Adrenal gland (tissue), 12 donors: ENCODE data around the gene PUSL1. TPM values are rescaled to one million over a fixed set of nuclear protein-coding genes. Genes with fewer than 3 reads are reported as not detected.

Experiments used
- DNase-seq, 7 donors: peaks; one replicate each; pipeline ENCODE4 v3.0.0-alpha.2; 2019 to 2020
- H3K27ac ChIP-seq, 5 donors: fragments of 200-600 bp; sonication (generic) in 4 of 5; 1 replicate in 3 of 5; 2 replicates in 2 of 5; pipeline versions ENCODE4 v1.5.1 to v1.8.0; 2016 to 2020; ENCODE audit warnings: mild to moderate bottlenecking in 1 of 5
- H3K27me3 ChIP-seq: fragments of 200-600 bp; 2 replicates; pipeline ENCODE4 v1.8.0; 2021
- H3K36me3 ChIP-seq, 2 donors: fragments of 200-600 bp; replicated peaks in 1 of 2; 1 replicate in 1 of 2; 2 replicates in 1 of 2; pipeline versions ENCODE4 v1.5.1 to v1.8.0; 2018 to 2022
- H3K4me1 ChIP-seq, 2 donors: fragments of 200-600 bp; replicated peaks in 1 of 2; 1 replicate in 1 of 2; 2 replicates in 1 of 2; pipeline versions ENCODE4 v1.5.1 to v1.8.0; 2018 to 2021
- H3K4me3 ChIP-seq, 4 donors: fragments of 200-600 bp; sonication (generic) in 3 of 4; one replicate each; pipeline ENCODE4 v1.5.1; 2016 to 2018
- H3K9me3 ChIP-seq, 3 donors: fragments of 200-600 bp; sonication (generic) in 1 of 3; replicated peaks in 1 of 3; 1 replicate in 2 of 3; 2 replicates in 1 of 3; pipeline versions ENCODE4 v1.5.1 to v1.8.0; 2016 to 2021
- POLR2A ChIP-seq, 2 donors: fragments of 450-650 bp; IDR thresholded peaks; one replicate each; pipeline ENCODE4 v1.6.1; 2017; ENCODE audit warnings: antibody characterized with exemption in 2 of 2, mild to moderate bottlenecking in 2 of 2, moderate library complexity in 1 of 2
- WGBS, 4 donors: extraction: QIAGEN DNeasy Blood & Tissue Kit in 2 of 4; methylation state at CpG; one replicate each; pipeline versions ENCODE4 v1.1.5 to v1.1.7; 2013 to 2017; 5-methylcytosine and 5-hydroxymethylcytosine counted together
- intact Hi-C, 2 donors: fragments of 100-400 bp; cut with DNase I; formaldehyde crosslinking; loops; one replicate each; pipeline versions ENCODE4 v1.14.1 to v1.15.0; 2022 to 2023
- polyA plus RNA-seq, 3 donors: library from polyadenylated mRNA; stranded (reverse); fragments of 200-250 nt in 2 of 3; fragments of 350-450 nt in 1 of 3; fragmentation: Illumina TruSeq in 1 of 3; extraction: RNeasy Lipid Tissue Mini Kit (QIAGEN cat#74804) in 1 of 3; gene quantifications; one replicate each; pipeline ENCODE4 v1.2.3, GENCODE V29; 2013 to 2014
- total RNA-seq, 9 donors: library from RNA; depleted of rRNA in 4 of 9; stranded (reverse); fragments of >200 nt in 4 of 9; fragments of 120-200 nt in 1 of 9; fragmentation: NEBNext Ultra II Directional in 1 of 9; extraction: Animal tissue kit (Norgen Biotek cat#: 25700) in 1 of 9; gene quantifications; one replicate each; pipeline versions ENCODE4 v1.1.0 to v1.2.4, GENCODE V29; 2013 to 2023
- TF ChIP-seq, protein P1 (sequence below), 6 experiments: fragments of 450-650 bp in 4 of 6; fragments of 200-600 bp in 2 of 6; sonication (generic) in 1 of 6; IDR thresholded peaks; 1 replicate in 5 of 6; 2 replicates in 1 of 6; pipeline versions ENCODE4 v1.5.1 to v1.8.0; 2016 to 2021; ENCODE audit warnings: antibody characterized with exemption in 6 of 6, mild to moderate bottlenecking in 2 of 6, moderate library complexity in 1 of 6
- donor health status: healthy with polysubstance abuse.
- donor health status: Bipolar disorder and iron deficiency.
- donor health status: DM: yes; HTN: yes; CAD: no.
- donor health status: DM: no; HTN: no; CAD: no.
- donor health status: DM: no; HTN: no; CAD: no.
- donor health status: DM: yes; HTN: yes; CAD: no.

Gene PUSL1
- total and polyA plus RNA-seq, 12 donors: 2.5 to 43.8 (median 26.1) TPM

DNA sequence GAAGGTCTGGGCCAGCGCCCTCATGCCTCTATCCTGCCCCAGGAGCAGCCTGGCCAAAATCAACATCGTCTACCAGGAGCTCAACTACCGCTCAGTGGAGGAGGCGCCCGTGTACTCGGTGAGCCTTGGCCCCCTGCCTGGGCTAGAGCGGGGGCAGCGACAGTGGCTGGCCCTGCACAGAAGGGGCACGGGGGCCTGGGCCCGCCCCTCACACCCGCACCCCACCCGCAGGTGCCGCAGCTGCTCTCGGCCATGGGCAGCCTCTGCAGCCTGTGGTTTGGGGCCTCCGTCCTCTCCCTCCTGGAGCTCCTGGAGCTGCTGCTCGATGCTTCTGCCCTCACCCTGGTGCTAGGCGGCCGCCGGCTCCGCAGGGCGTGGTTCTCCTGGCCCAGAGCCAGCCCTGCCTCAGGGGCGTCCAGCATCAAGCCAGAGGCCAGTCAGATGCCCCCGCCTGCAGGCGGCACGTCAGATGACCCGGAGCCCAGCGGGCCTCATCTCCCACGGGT is 17.3 kb upstream of the PUSL1 start:
- Histone ChIP-seq H3K9me3 (no peaks in the 10 kb centered on the region), H3K27ac (no peak overlapping the region), H3K4me1 (no peaks in the 10 kb centered on the region), H3K27me3 (peaks cover 4% of the 10 kb centered on the region), H3K36me3 (peaks cover 0 to 4% of the 10 kb centered on the region in 2 donors), H3K4me3 (no peak overlapping the region)
- 41 to 93% (median 52%) methylated on average over 3 to 28 of the region's 28 CpGs for WGBS, 4 donors
- peak in 1 of 7 donors; percentile 61 for DNase-seq
- no peak for TF ChIP-seq POLR2A (IDR thresholded peaks at IDR 0.05)
- TF ChIP-seq, protein P1, sequence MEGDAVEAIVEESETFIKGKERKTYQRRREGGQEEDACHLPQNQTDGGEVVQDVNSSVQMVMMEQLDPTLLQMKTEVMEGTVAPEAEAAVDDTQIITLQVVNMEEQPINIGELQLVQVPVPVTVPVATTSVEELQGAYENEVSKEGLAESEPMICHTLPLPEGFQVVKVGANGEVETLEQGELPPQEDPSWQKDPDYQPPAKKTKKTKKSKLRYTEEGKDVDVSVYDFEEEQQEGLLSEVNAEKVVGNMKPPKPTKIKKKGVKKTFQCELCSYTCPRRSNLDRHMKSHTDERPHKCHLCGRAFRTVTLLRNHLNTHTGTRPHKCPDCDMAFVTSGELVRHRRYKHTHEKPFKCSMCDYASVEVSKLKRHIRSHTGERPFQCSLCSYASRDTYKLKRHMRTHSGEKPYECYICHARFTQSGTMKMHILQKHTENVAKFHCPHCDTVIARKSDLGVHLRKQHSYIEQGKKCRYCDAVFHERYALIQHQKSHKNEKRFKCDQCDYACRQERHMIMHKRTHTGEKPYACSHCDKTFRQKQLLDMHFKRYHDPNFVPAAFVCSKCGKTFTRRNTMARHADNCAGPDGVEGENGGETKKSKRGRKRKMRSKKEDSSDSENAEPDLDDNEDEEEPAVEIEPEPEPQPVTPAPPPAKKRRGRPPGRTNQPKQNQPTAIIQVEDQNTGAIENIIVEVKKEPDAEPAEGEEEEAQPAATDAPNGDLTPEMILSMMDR (IDR thresholded peaks at IDR 0.05): no peak
- intact Hi-C loops: loop anchor here (2.0 to 10.0 kb wide), 3 partner anchors 164 to 306 kb away; partner anchors contain the start of gene PERM1 (in 1 of the 2)

DNA sequence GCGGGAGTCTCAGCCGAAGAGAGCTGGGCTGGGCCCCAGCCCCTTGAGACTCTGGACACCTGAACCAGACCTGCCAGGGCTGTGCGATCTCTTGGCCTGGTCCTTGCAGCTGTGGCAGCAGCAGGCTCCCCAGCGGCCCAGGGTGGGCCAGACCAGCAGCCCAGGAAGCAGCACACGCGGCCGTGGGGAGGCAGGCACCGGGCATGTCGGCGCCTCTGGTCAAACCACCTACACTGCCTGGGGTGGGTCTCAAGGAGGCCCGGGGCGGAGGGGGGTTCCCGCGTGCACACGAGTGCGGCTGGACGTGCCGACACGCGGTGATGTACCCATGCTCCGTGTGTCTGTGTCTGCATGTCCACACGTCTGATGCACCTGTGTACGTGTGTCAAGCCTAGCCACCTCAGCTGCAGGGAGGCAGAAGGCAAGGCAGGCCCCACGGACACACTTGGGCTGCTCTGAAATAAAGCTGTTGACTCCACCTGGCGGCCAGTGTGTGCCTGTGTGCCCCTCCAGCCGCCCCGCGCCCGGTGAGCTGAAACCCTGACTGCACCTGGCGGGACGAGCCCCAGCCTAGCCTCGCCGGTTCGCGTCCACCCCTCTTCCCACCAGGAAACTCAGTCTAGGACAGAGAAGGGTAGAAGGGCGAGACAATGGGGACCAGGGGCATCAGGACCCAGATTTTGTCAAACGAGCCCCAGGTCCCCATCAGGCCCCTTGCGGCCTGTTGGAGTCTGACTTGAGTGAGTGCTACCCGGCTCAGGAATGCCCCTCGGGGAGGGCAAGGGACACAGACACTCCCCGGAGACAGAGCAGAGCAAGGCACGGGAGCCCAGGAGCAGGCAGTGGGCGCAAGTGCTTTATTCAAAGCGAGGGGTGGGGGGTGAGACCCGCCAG is 16.6 kb upstream of the PUSL1 start:
- TF ChIP-seq, protein P1 (IDR thresholded peaks at IDR 0.05): peak; percentile 45 to 84 (median 71)
- TF ChIP-seq POLR2A (IDR thresholded peaks at IDR 0.05): no peak
- 33 to 52% (median 38%) methylated on average over 9 to 45 of the region's 45 CpGs for WGBS, 4 donors
- H3K36me3 ChIP-seq: peaks cover 0 to 4% of the 10 kb centered on the region in 2 donors
- H3K9me3 ChIP-seq: no peaks in the 10 kb centered on the region
- no peaks in the 10 kb centered on the region for H3K27me3 ChIP-seq
- H3K4me1 ChIP-seq: no peaks in the 10 kb centered on the region
- H3K27ac ChIP-seq: no peak overlapping the region
- DNase-seq: peak in 6 of 7 donors; percentile 71 to 90 (median 83)
- intact Hi-C loops: loop anchor here (2.0 to 10.0 kb wide), 3 partner anchors 165 to 307 kb away; partner anchors contain the start of gene PERM1 (in 1 of the 2)
- H3K4me3 ChIP-seq: no peak overlapping the region

DNA sequence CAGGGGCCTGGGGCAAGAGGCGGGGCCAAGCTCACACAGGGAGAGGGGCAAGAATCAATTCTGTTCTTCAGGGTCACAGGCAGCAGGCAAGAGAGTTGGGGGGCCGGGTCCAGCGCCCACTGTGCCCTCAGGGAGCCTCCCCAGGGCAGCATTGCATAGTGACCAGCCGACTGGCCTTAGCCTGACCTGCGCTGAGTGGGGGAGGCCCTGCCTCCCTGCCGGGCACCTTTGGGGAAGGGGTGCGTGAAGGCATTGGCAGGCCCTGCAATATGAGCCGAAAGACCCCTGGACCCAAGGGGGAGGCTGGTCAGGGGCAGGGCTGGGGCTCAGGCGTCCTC is 16.0 kb upstream of the PUSL1 start:
- WGBS, 4 donors: 76 to 86% (median 83%) methylated on average over 9 of the region's 9 CpGs
- peaks cover 0 to 4% of the 10 kb centered on the region in 2 donors for H3K36me3 ChIP-seq
- TF ChIP-seq POLR2A (IDR thresholded peaks at IDR 0.05): no peak
- TF ChIP-seq, protein P1 (IDR thresholded peaks at IDR 0.05): no peak
- no peak for DNase-seq
- H3K27ac ChIP-seq: no peak overlapping the region
- no peak overlapping the region for H3K4me3 ChIP-seq
- H3K4me1 ChIP-seq: no peaks in the 10 kb centered on the region
- intact Hi-C loops: loop anchor here in 1 of 2 donors (10.0 kb wide), 1 partner anchor 308 kb away; the partner anchor contains the start of gene PERM1
- H3K27me3 ChIP-seq: no peaks in the 10 kb centered on the region
- H3K9me3 ChIP-seq: no peaks in the 10 kb centered on the region

DNA sequence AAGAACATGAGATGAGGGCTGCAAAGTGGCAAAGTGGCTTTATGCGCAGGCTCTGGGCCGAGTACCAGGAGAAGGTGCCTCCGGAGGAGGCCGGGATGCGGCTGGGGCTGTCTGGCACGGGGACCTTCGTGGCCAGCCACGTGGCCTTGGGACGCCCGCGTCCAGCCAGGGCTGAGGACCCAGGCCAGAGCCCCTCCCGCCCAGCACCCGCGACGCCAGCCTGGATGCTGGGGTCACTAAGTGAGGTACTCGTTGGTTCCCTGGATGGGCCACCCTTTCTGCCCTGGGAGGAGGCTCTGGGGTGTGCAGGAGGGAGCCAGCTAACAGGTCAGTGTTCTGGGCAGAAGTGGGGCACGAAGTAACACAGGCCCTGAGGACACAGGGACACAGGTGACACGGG is 15.5 kb upstream of the PUSL1 start:
- peaks cover 0 to 7% of the 10 kb centered on the region in 2 donors for H3K36me3 ChIP-seq

More for the DNA sequence above, 15.5 kb upstream of the PUSL1 start:
- no peak for TF ChIP-seq POLR2A (IDR thresholded peaks at IDR 0.05)
- TF ChIP-seq, protein P1 (IDR thresholded peaks at IDR 0.05): no peak
- WGBS, 4 donors: 55 to 69% (median 65%) methylated on average over 8 to 18 of the region's 18 CpGs
- no peaks in the 10 kb centered on the region for H3K27me3 ChIP-seq
- no peak for DNase-seq
- no peak overlapping the region for H3K27ac ChIP-seq
- no peaks in the 10 kb centered on the region for H3K4me1 ChIP-seq
- H3K9me3 ChIP-seq: no peaks in the 10 kb centered on the region
- intact Hi-C loops: loop anchor here in 1 of 2 donors (10.0 kb wide), 1 partner anchor 308 kb away; the partner anchor contains the start of gene PERM1
- H3K4me3 ChIP-seq: no peak overlapping the region
